Activated CD4-positive, alpha-beta T cell treated with anti-CD3 and anti-CD28 coated beads, Interleukin-2, amount 10 ng/mL, durations not matched to agents 7 days and 5 days (primary cell): ENCODE data around the gene CARD19. TPM values are rescaled to one million over a fixed set of nuclear protein-coding genes. Genes with fewer than 3 reads are reported as not detected.

ENCODE experiments used
- CTCF ChIA-PET: fragments of 350-600 bp; sonication (Branson Sonifier 250); formaldehyde crosslinking; loops from one replicate; lab custom pipeline; 2021; ENCODE audit warnings: antibody characterized with exemption; lab: Charles Lee
- POLR2A ChIA-PET: fragments of 350-600 bp; sonication (Branson Sonifier 250); formaldehyde crosslinking; loops from one replicate; lab custom pipeline; 2021; ENCODE audit warnings: antibody characterized with exemption; lab: Charles Lee
- DNase-seq: peaks from one replicate; pipeline ENCODE4 v3.0.0-alpha.2; 2020
- H3K27ac Mint-ChIP-seq: one replicate; pipeline ENCODE4 v1.8.0; 2021; ENCODE audit warnings: mild to moderate bottlenecking, moderate library complexity, mixed read lengths
- H3K27me3 Mint-ChIP-seq: one replicate; pipeline ENCODE4 v1.8.0; 2021; ENCODE audit warnings: mixed read lengths
- H3K36me3 Mint-ChIP-seq: one replicate; pipeline ENCODE4 v1.8.0; 2021; ENCODE audit warnings: low read depth, mixed read lengths
- H3K4me1 Mint-ChIP-seq: one replicate; pipeline ENCODE4 v1.8.0; 2021; ENCODE audit warnings: mixed read lengths
- H3K4me3 Mint-ChIP-seq: one replicate; pipeline ENCODE4 v1.8.0; 2021; ENCODE audit warnings: mild to moderate bottlenecking, moderate library complexity, mixed read lengths
- H3K9me3 Mint-ChIP-seq: one replicate; pipeline ENCODE4 v1.8.0; 2021; ENCODE audit warnings: mixed read lengths
- total RNA-seq, 2 experiments: library from RNA; stranded (reverse); gene quantifications; one replicate each; pipeline ENCODE4 v1.2.3, GENCODE V29; 2021

CARD19 gene
- total RNA-seq, 2 experiments from 2014 or later = 40.3 to 42.6 TPM

DNA sequence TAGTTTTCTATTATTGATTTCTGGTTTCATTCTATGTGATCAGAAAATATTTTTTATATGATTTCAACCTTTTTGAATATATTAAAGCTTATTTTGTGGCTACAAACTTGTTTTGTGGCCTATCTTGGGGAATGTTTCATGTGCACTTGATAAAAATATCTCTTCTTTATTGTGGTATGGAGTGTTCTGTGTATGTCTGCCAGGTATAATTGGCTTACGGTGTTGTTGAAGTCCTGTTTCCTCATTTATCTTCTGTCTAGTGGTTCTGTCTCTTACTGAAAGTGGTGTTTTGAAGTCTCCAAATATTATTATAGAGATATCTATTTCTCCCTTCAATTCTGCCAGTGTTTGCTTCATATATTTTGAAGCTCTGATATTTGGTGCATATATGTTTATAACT lies 9.6 kb downstream of the CARD19 start:
- H3K27ac Mint-ChIP-seq = no peak overlapping the region
- POLR2A ChIA-PET = no interaction called here
- CTCF ChIA-PET = interaction anchor here (0.8 to 2.3 kb wide), 3 partner anchors 33 to 85 kb away, joined by 3 to 6 read pairs (median 4); no protein-coding TSS in a partner anchor
- H3K4me1 Mint-ChIP-seq = peaks cover 58% of the 10 kb centered on the region
- H3K4me3 Mint-ChIP-seq = no peak overlapping the region
- H3K9me3 Mint-ChIP-seq = peaks cover 16% of the 10 kb centered on the region
- H3K27me3 Mint-ChIP-seq = no peaks in the 10 kb centered on the region
- DNase-seq = no peak
- peaks cover 59% of the 10 kb centered on the region for H3K36me3 Mint-ChIP-seq

GRCh38 chr9:93107151-93107824 lies 11.3 kb downstream of the CARD19 start:
- no peak overlapping the region for H3K27ac Mint-ChIP-seq
- peaks cover 55% of the 10 kb centered on the region for H3K4me1 Mint-ChIP-seq
- ChIA-PET CTCF (interaction anchor here (0.7 to 3.5 kb wide), 9 partner anchors 11 to 459 kb away, joined by 3 to 24 read pairs (median 4); partner anchors contain the start of gene CARD19), POLR2A (no interaction called here)
- peaks cover 55% of the 10 kb centered on the region for H3K36me3 Mint-ChIP-seq
- H3K9me3 Mint-ChIP-seq = peaks cover 16% of the 10 kb centered on the region
- no peaks in the 10 kb centered on the region for H3K27me3 Mint-ChIP-seq
- DNase-seq = no peak
- no peak overlapping the region for H3K4me3 Mint-ChIP-seq

GRCh38 chr9:93107825-93108161 lies 11.8 kb downstream of the CARD19 start:
- Mint-ChIP-seq H3K36me3 (peaks cover 51% of the 10 kb centered on the region), H3K27ac (peak overlapping the region; percentile 54), H3K4me1 (peaks cover 52% of the 10 kb centered on the region)

GRCh38 chr9:93108291-93109041 lies 12.4 kb downstream of the CARD19 start:
- Mint-ChIP-seq H3K4me3 (no peak overlapping the region), H3K4me1 (peaks cover 46% of the 10 kb centered on the region), H3K27ac (peak overlapping the region; percentile 54), H3K27me3 (no peaks in the 10 kb centered on the region), H3K9me3 (peaks cover 14% of the 10 kb centered on the region), H3K36me3 (peaks cover 45% of the 10 kb centered on the region)
- ChIA-PET POLR2A (interaction anchor here (0.6 kb wide), 1 partner anchor 135 kb away, joined by 5 read pairs; no protein-coding TSS in a partner anchor), CTCF (interaction anchor here (0.6 to 3.5 kb wide), 34 partner anchors 9 to 458 kb away, joined by 3 to 30 read pairs (median 4); partner anchors contain the start of genes CARD19 and NINJ1)
- no peak for DNase-seq

More at GRCh38 chr9:93107825-93108161, 11.8 kb downstream of the CARD19 start:
- no peaks in the 10 kb centered on the region for H3K27me3 Mint-ChIP-seq
- POLR2A ChIA-PET = interaction anchor here (0.6 kb wide), 1 partner anchor 135 kb away, joined by 5 read pairs; no protein-coding TSS in a partner anchor
- no peak for DNase-seq
- CTCF ChIA-PET = interaction anchor here (0.7 to 3.5 kb wide), 12 partner anchors 11 to 459 kb away, joined by 3 to 24 read pairs (median 4); partner anchors contain the start of genes CARD19 and NINJ1
- H3K4me3 Mint-ChIP-seq = no peak overlapping the region
- H3K9me3 Mint-ChIP-seq = peaks cover 16% of the 10 kb centered on the region

GRCh38 chr9:93110311-93110855 lies 14.4 kb downstream of the CARD19 start:
- no peak overlapping the region for H3K27ac Mint-ChIP-seq
- DNase-seq = no peak
- CTCF ChIA-PET = interaction anchor here (0.6 to 3.5 kb wide), 5 partner anchors 9 to 197 kb away, joined by 3 to 30 read pairs (median 8); no protein-coding TSS in a partner anchor
- no peak overlapping the region for H3K4me3 Mint-ChIP-seq
- H3K36me3 Mint-ChIP-seq = peaks cover 29% of the 10 kb centered on the region
- POLR2A ChIA-PET = no interaction called here
- no peaks in the 10 kb centered on the region for H3K9me3 Mint-ChIP-seq
- peaks cover 45% of the 10 kb centered on the region for H3K4me1 Mint-ChIP-seq
- no peaks in the 10 kb centered on the region for H3K27me3 Mint-ChIP-seq

DNA sequence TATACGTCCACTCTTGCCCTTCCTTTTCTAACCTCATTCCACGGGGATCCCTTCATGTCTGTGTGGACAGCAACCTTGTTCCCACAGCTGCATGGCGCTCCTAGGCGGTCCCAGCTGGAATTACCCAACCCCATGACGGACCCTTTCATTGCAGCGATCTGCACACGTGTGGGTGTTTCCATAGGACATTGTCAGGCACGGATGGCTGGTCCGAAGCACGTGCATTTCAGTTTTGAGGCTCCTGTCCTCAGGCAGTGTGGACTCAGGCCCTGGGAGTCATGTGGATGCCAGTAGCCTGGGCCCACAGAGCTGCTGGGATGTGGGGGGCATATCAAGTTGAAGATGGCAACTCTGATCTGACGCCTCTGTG lies 15.0 kb downstream of the CARD19 start:
- H3K27me3 Mint-ChIP-seq = no peaks in the 10 kb centered on the region
- CTCF ChIA-PET = interaction anchor here (1.3 to 2.8 kb wide), 2 partner anchors 9 to 12 kb away, joined by 3 to 30 read pairs; no protein-coding TSS in a partner anchor
- no peak overlapping the region for H3K4me3 Mint-ChIP-seq
- H3K27ac Mint-ChIP-seq = peak overlapping the region; percentile 70
- H3K9me3 Mint-ChIP-seq = no peaks in the 10 kb centered on the region
- H3K4me1 Mint-ChIP-seq = peaks cover 39% of the 10 kb centered on the region
- peaks cover 25% of the 10 kb centered on the region for H3K36me3 Mint-ChIP-seq
- POLR2A ChIA-PET = no interaction called here
- DNase-seq = no peak

GRCh38 chr9:93111371-93112115 lies 15.5 kb downstream of the CARD19 start:
- Mint-ChIP-seq H3K4me3 (no peak overlapping the region), H3K4me1 (peaks cover 36% of the 10 kb centered on the region), H3K9me3 (no peaks in the 10 kb centered on the region), H3K36me3 (peaks cover 22% of the 10 kb centered on the region), H3K27me3 (no peaks in the 10 kb centered on the region), H3K27ac (no peak overlapping the region)
- POLR2A ChIA-PET = no interaction called here
- no peak for DNase-seq
- CTCF ChIA-PET = interaction anchor here (0.6 to 2.8 kb wide), 3 partner anchors 8 to 1531 kb away, joined by 3 to 30 read pairs (median 6); no protein-coding TSS in a partner anchor

DNA sequence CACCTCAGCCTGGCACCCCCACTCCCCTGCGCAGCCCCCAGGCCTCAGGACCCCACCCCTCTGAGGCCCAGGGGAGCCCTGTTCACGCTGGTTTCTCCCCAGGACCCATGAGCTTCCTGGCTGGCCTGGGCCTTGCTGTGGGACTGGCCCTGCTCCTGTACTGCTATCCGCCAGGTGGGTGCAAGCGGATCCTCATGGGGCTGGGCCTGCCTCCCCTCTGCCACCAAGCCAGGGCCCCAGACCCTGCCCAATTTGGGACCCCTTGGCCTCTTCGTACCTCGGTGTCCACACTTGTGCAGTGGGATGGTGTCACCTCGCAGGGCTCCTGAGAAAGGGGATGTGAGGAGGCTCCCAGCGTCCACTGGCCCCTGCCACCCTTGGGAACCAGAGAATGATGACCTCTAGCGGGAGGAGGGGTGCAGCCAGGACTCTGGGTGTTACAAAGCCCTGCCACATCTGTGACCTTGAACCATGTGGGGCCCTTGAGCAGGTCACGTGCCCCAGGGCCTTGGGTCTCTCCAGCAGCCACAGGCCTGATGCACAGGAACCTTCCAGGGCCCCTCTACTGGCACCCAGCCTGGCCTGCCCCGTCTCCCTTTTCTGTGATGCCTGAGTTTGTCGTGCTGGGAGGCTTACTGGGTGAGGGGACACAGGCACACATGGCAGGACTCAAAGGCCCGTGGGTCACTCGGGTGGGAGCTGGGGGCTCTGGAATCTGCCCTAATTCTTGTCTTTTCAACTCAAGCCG lies 16.3 kb downstream of the CARD19 start:
- H3K27ac Mint-ChIP-seq = no peak overlapping the region
- peaks cover 28% of the 10 kb centered on the region for H3K4me1 Mint-ChIP-seq
- no peak overlapping the region for H3K4me3 Mint-ChIP-seq
- no peaks in the 10 kb centered on the region for H3K27me3 Mint-ChIP-seq
- no peaks in the 10 kb centered on the region for H3K9me3 Mint-ChIP-seq
- no peak for DNase-seq
- ChIA-PET POLR2A (no interaction called here), CTCF (interaction anchor here (0.9 to 1.2 kb wide), 4 partner anchors 14 to 22 kb away, joined by 3 to 5 read pairs (median 3); partner anchors contain the start of gene NINJ1)
- H3K36me3 Mint-ChIP-seq = peaks cover 17% of the 10 kb centered on the region

DNA sequence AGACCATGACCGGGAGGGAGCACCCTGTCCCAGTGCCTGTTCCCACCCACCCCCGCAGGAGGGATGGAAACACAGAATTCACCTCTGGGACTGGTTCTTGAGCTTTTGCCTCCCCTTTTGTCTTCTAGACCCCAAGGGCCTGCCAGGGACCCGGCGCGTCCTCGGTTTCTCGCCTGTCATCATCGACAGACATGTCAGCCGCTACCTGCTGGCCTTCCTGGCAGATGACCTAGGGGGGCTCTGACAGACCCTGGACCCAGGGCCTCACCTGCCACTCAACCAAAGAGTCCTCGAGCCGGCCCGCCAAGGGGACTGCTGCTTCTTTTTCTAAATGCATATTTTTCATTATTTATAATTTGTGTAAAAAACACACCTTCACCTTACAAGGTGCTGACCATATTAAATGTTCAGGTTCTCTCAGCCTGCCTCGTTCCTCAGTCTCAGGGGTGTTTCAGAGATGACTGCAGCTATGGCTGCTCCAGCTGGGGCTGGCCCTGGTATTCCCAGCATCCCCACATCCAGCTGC lies 16.9 kb downstream of the CARD19 start:
- CTCF ChIA-PET = interaction anchor here (0.9 to 1.2 kb wide), 4 partner anchors 14 to 21 kb away, joined by 3 to 5 read pairs (median 3); partner anchors contain the start of gene NINJ1
- POLR2A ChIA-PET = no interaction called here
- Mint-ChIP-seq H3K4me1 (peaks cover 22% of the 10 kb centered on the region), H3K36me3 (peaks cover 12% of the 10 kb centered on the region), H3K27me3 (no peaks in the 10 kb centered on the region), H3K9me3 (no peaks in the 10 kb centered on the region), H3K27ac (peak overlapping the region; percentile 19), H3K4me3 (no peak overlapping the region)
- no peak for DNase-seq

DNA sequence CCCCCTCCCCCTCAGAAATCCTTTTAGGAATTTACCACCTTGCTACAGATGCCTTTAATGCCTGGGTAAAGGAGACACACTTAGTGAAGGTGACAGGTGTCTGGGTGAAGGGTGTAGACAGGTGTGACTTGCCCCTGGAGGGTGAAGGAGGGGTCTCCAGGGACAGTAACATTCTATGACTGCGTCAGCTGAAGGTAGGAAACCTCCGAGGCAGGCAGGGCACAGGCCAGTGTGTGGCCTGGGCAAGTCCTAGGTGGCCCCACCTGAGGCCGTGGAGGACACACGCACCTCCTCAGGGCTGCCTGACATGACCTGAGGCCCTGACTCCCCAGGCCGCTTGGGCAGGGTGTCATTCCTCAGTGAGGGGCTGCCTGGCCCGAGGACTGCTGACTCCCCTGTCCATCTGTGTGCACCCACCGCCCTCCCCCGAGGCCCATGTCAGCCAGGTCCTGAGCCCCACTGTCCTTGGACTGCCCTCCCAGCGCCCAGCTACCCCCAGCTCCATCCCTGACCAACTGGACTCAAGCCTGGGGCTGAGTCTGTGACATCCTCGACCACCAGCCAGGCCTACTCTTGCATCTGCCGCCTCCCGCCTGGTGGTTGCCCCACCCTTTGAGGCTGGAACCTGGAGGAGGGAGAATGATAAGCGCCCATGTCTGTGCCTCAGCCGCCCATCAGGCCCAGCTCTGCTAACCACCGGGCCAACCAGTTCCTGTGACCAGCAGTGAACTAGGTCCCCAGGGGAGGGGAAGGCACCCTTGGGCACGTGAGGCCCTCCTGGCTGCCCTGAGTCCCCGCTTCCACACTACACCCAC lies 18.4 kb downstream of the CARD19 start:
- Mint-ChIP-seq H3K9me3 (no peaks in the 10 kb centered on the region), H3K27me3 (no peaks in the 10 kb centered on the region), H3K4me1 (peaks cover 15% of the 10 kb centered on the region), H3K4me3 (no peak overlapping the region), H3K27ac (no peak overlapping the region), H3K36me3 (peaks cover 4% of the 10 kb centered on the region)
- ChIA-PET CTCF (interaction anchor here (0.6 to 2.0 kb wide), 3 partner anchors 11 to 39 kb away, joined by 3 to 5 read pairs (median 4); no protein-coding TSS in a partner anchor), POLR2A (no interaction called here)
- DNase-seq = no peak

GRCh38 chr9:93114984-93115335 lies 18.9 kb downstream of the CARD19 start:
- Mint-ChIP-seq H3K9me3 (no peaks in the 10 kb centered on the region), H3K36me3 (peaks cover 8% of the 10 kb centered on the region), H3K4me3 (no peak overlapping the region), H3K4me1 (peaks cover 20% of the 10 kb centered on the region), H3K27me3 (no peaks in the 10 kb centered on the region), H3K27ac (peak overlapping the region; percentile 69)
- ChIA-PET POLR2A (no interaction called here), CTCF (interaction anchor here (2.0 kb wide), 1 partner anchor 11 kb away, joined by 5 read pairs; no protein-coding TSS in a partner anchor)
- DNase-seq = no peak
